ENCODE measurements around the gene RASAL2.

RASAL2 gene

DNA sequence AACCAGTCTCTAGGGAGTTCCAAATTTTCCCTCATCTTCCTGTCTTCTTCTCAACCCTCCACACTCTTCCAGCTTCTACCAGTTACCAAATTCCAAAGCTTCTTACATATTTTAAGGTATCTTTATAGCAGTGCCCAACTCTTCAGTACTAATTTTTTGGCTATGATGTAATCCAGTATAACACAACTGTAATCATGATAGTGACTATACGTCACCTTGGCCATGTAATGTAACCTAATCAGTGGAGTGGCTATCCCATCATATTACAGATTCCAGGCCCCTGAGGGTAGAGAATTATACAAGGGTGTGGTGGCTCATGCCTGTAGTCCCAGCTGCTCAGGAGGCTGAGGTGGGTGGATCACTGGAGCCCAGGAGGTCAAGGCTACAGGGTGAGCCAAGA, 259.6 kb downstream of the RASAL2 start:
- no peaks in the 10 kb centered on the region for H3K27me3 Mint-ChIP-seq
- H3K4me1 Mint-ChIP-seq (ENCODE audit: low read depth) = no peaks in the 10 kb centered on the region
- H3K4me3 Mint-ChIP-seq = no peak overlapping the region
- no peak overlapping the region for H3K27ac Mint-ChIP-seq
- peaks cover 4% of the 10 kb centered on the region for H3K9me3 Mint-ChIP-seq
- H3K36me3 Mint-ChIP-seq (ENCODE audit: low read depth) = no peaks in the 10 kb centered on the region

DNA sequence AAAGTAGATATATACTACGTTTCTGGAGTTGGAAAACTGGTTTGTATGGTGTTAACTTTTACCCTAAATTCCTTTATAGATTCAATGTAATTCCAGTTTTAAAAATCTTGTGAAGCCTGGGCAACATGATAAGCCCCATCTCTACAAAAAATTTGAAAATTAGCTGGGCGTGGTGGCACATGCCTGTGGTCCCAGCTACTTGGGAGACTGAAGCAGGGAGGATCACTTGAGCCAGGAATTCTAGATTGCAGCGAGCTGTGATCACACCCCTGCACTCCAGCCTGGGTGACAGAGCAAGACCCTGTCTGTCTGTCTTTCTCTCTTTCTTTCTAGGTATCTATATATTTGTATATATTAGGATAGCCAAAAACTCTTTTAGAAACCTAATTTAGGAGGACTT, 260.9 kb downstream of the RASAL2 start:
- Mint-ChIP-seq H3K9me3 (peaks cover 4% of the 10 kb centered on the region), H3K27ac (no peak overlapping the region), H3K27me3 (no peaks in the 10 kb centered on the region), H3K36me3 (ENCODE audit: low read depth) (no peaks in the 10 kb centered on the region), H3K4me1 (ENCODE audit: low read depth) (no peaks in the 10 kb centered on the region), H3K4me3 (no peak overlapping the region)

DNA sequence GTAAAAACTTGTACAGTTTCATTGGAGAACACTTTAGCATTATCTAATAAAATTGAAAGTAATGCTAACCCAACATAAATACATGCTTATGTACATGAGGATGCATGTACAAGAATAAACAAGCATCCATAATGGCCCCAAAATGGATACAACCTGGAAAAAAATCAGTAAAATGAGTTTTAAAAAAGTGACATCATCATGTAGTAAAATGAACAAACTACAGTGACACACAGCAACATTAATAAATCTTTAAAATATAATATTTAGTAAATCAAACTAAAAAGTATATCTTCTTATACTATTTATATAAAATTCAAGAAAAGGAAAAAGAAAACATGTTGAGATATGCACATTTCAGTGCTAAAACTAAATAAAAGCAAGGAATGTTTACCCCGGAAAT, 262.4 kb downstream of the RASAL2 start:
- Mint-ChIP-seq H3K27ac (no peak overlapping the region), H3K9me3 (peaks cover 4% of the 10 kb centered on the region)

DNA sequence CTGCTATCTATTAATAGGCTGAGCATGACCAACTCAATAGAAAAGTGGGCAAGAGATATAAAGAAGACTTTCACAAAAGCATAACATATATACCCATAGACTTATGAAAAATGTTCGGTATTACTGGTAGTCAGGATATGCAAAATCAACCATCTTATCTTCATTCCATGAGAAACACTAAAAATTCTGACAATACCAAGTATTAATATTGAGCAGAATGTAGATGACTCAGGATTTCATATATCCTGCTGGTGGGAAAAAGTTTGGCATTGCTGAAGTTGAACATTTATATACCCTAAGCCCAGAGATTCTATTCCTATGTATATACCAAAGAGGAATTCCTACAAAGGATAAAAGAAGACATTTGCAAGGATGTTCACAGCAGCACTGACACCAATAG, 264.6 kb downstream of the RASAL2 start:
- H3K27me3 Mint-ChIP-seq = no peaks in the 10 kb centered on the region
- no peak overlapping the region for H3K4me3 Mint-ChIP-seq
- no peaks in the 10 kb centered on the region for H3K9me3 Mint-ChIP-seq
- no peak overlapping the region for H3K27ac Mint-ChIP-seq
- no peaks in the 10 kb centered on the region for H3K36me3 Mint-ChIP-seq (ENCODE audit: low read depth)
- H3K4me1 Mint-ChIP-seq (ENCODE audit: low read depth) = no peaks in the 10 kb centered on the region

More for the DNA sequence above, 262.4 kb downstream of the RASAL2 start:
- no peaks in the 10 kb centered on the region for H3K27me3 Mint-ChIP-seq
- no peaks in the 10 kb centered on the region for H3K4me1 Mint-ChIP-seq (ENCODE audit: low read depth)
- H3K36me3 Mint-ChIP-seq (ENCODE audit: low read depth) = no peaks in the 10 kb centered on the region
- H3K4me3 Mint-ChIP-seq = no peak overlapping the region

DNA sequence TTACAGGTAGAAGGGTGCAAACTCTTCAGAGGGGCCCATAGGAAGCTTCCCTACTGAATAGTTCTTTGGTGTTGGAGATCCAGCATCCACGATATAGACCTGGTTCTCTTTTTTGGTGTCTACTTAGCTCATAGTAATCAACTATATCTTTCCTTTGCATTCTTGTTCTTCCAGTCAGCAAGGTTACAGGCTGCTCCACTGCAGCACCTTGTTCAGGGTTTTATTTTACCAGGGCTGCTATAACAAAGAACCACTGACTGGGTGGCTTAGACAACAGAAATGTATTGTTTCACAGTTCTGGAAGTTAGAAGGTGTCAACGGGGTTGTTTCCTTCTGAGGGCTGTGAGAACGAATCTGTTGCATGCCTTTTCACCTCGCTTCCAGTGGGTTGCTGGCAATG, 266.5 kb downstream of the RASAL2 start:
- H3K27me3 Mint-ChIP-seq = no peaks in the 10 kb centered on the region
- no peaks in the 10 kb centered on the region for H3K9me3 Mint-ChIP-seq
- H3K27ac Mint-ChIP-seq = no peak overlapping the region
- H3K36me3 Mint-ChIP-seq (ENCODE audit: low read depth) = no peaks in the 10 kb centered on the region
- H3K4me3 Mint-ChIP-seq = no peak overlapping the region
- H3K4me1 Mint-ChIP-seq (ENCODE audit: low read depth) = no peaks in the 10 kb centered on the region

DNA sequence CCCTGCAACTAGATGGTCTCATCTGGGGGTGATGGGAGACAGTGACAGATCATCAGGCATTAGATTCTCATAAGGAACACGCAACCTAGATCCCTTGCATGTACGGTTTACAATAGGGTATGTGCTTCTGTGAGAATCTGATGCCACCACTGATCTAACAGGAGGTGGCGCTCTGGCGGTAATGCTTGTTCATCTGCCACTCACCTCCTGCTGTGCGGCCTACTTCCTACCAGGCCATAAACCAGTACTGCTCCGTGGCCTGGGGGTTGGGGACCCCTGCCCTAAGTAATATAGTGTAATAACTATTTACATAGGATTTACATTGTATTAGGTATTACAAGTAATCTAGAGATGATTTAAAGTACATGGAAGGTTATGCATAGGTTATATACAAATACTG, 267.9 kb downstream of the RASAL2 start:
- Mint-ChIP-seq H3K36me3 (ENCODE audit: low read depth) (no peaks in the 10 kb centered on the region), H3K4me1 (ENCODE audit: low read depth) (no peaks in the 10 kb centered on the region), H3K9me3 (no peaks in the 10 kb centered on the region), H3K27me3 (no peaks in the 10 kb centered on the region), H3K4me3 (no peak overlapping the region), H3K27ac (no peak overlapping the region)

DNA sequence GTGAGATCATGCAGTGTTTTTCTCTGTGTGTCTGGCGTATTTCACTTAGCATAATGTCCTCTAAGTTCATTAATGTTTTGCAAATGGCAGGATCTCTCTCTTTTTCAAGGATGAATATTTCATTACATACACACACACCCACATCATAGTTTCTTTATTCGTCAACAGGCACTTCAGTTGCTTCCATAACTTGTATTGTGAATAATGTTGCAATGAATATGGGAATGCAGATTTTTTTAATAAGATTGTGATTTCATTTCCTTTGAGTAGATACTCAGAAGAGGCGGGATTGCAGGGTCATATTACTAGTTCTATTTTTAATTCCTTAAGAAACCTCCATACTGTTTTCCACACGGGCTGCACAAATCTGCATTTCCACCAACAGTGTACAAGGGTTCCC, 268.8 kb downstream of the RASAL2 start:
- Mint-ChIP-seq H3K4me3 (no peak overlapping the region), H3K4me1 (ENCODE audit: low read depth) (no peaks in the 10 kb centered on the region), H3K9me3 (no peaks in the 10 kb centered on the region), H3K27ac (no peak overlapping the region), H3K27me3 (no peaks in the 10 kb centered on the region), H3K36me3 (ENCODE audit: low read depth) (no peaks in the 10 kb centered on the region)

DNA sequence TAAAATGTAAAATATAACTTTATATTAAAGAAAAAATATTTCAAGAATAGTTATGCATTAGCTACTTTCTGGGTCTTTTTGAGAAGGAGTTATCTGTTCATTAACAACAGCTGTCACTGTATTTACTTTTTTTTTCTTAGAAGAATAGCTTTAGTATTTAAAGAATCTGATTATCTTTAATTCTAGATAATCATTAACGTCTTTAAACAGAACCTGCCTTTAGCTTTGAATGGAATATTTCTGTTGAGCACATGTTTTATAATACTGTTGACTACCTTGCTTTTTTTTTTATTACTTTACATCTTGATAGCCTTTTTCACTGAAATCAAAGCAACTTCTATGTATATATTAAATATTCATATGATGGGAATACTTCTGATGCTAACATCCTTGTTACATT, 270.9 kb downstream of the RASAL2 start:
- H3K4me1 Mint-ChIP-seq (ENCODE audit: low read depth) = no peaks in the 10 kb centered on the region
- no peaks in the 10 kb centered on the region for H3K9me3 Mint-ChIP-seq
- no peak overlapping the region for H3K4me3 Mint-ChIP-seq
- H3K27me3 Mint-ChIP-seq = no peaks in the 10 kb centered on the region
- H3K27ac Mint-ChIP-seq = no peak overlapping the region
- no peaks in the 10 kb centered on the region for H3K36me3 Mint-ChIP-seq (ENCODE audit: low read depth)

DNA sequence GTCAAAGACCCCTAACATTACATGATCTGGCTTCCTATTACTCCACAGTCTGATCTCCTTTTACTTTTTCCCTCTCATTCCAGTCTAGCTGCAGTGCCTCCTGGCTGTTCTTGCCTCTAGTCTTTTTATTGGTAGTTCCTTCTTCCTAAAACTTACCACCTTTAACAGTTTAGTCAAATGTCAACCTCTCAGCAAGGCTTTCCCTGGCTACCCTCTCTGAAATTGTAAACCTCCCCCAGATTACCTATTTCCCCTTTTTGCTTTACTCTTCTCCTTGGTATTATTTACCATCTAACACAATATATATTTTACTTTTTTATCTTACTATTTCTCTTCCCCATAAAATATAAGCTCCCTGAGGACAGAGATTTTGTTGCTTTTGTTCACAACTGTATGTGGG, 273.2 kb downstream of the RASAL2 start:
- no peak overlapping the region for H3K27ac Mint-ChIP-seq
- H3K4me1 Mint-ChIP-seq (ENCODE audit: low read depth) = no peaks in the 10 kb centered on the region
- no peaks in the 10 kb centered on the region for H3K9me3 Mint-ChIP-seq
- H3K27me3 Mint-ChIP-seq = no peaks in the 10 kb centered on the region
- H3K4me3 Mint-ChIP-seq = no peak overlapping the region
- H3K36me3 Mint-ChIP-seq (ENCODE audit: low read depth) = no peaks in the 10 kb centered on the region

DNA sequence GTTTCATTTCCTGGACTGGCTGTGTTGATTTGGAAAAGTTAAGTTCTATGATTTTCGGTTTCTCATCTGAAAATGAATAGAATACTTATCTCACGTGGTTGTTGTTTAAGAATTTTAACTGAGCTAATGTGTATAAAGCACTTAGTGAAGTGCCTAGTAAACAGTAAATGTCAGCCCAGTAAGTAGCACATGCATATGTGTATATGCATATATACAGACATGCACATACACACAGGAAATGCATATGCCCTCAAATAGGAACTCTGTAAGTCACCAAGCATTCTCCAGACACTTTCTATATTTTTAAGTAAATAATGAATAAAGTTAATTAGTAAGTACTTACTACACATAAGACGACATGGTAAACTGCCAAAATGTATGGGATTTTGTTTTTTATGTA, 274.3 kb downstream of the RASAL2 start:
- H3K9me3 Mint-ChIP-seq = no peaks in the 10 kb centered on the region
- H3K4me3 Mint-ChIP-seq = no peak overlapping the region
- H3K27me3 Mint-ChIP-seq = peaks cover under 1% of the 10 kb centered on the region
- no peaks in the 10 kb centered on the region for H3K4me1 Mint-ChIP-seq (ENCODE audit: low read depth)
- no peaks in the 10 kb centered on the region for H3K36me3 Mint-ChIP-seq (ENCODE audit: low read depth)
- H3K27ac Mint-ChIP-seq = no peak overlapping the region

DNA sequence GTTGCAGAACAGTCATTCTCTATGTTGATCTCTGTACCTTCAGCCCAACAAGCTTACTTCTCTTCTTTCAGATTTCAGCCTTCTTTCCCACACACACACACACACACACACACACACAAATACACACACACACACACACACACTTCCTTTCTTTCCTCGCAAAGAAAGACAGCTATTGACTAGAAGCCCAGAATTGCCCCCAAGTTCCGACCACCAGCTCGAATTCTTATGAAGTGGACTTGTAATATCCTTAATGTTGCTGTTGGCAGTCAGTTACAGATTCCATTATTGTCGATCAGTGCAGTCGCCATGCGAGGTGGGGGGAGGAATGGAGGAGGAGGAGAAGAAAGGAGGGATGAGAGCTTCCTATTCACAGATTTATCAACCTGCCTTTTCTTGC, 277.3 kb downstream of the RASAL2 start:
- Mint-ChIP-seq H3K4me3 (no peak overlapping the region), H3K27me3 (peaks cover 5% of the 10 kb centered on the region), H3K9me3 (no peaks in the 10 kb centered on the region), H3K4me1 (ENCODE audit: low read depth) (no peaks in the 10 kb centered on the region), H3K36me3 (ENCODE audit: low read depth) (no peaks in the 10 kb centered on the region), H3K27ac (no peak overlapping the region)

DNA sequence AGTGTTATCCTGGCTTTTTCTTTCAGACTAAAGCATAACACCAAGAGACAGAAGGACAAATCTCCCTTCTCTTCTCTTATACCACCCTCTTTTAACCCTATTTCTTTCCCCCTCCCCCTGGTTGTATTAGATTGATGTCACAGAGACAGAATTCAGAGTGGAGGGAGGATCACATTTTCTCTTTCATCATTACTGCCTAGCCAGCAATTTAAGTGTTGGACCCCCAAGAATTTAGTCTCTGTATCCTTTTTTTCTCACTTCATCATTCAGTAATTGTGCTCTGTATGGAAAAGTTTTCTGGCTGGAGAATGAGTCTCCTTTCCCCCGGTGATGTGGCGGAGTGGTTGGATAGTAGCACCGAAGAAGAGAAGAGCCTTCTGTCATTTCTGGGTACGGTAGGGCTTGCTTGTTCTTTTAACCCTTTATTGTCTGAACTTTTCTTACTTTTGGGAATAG, 278.1 kb downstream of the RASAL2 start:
- no peaks in the 10 kb centered on the region for H3K36me3 Mint-ChIP-seq (ENCODE audit: low read depth)
- H3K9me3 Mint-ChIP-seq = no peaks in the 10 kb centered on the region
- H3K27me3 Mint-ChIP-seq = peaks cover 5% of the 10 kb centered on the region
- H3K27ac Mint-ChIP-seq = no peak overlapping the region
- no peak overlapping the region for H3K4me3 Mint-ChIP-seq
- H3K4me1 Mint-ChIP-seq (ENCODE audit: low read depth) = no peaks in the 10 kb centered on the region

DNA sequence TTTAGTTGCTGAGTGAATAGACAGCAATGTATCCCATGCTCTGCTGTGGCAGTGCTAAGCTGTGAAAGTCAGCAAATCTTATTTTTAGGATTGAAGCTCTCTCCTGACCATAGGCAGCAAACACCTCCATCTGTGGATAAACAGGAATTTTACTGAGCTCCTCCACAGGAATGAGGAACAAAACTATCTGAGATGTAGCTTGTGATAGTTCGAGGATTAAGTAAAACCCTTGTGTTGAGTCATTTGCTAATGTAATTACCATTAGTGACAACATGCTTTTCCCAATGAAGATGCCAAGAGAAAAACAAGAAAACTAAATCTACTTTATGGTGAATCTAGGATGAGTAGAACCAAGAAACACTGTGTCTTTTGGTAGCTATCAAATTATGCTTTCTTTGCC, 280.1 kb downstream of the RASAL2 start:
- H3K27ac Mint-ChIP-seq = no peak overlapping the region
- no peak overlapping the region for H3K4me3 Mint-ChIP-seq
- no peaks in the 10 kb centered on the region for H3K36me3 Mint-ChIP-seq (ENCODE audit: low read depth)
- H3K9me3 Mint-ChIP-seq = no peaks in the 10 kb centered on the region
- H3K27me3 Mint-ChIP-seq = peaks cover 5% of the 10 kb centered on the region
- no peaks in the 10 kb centered on the region for H3K4me1 Mint-ChIP-seq (ENCODE audit: low read depth)

DNA sequence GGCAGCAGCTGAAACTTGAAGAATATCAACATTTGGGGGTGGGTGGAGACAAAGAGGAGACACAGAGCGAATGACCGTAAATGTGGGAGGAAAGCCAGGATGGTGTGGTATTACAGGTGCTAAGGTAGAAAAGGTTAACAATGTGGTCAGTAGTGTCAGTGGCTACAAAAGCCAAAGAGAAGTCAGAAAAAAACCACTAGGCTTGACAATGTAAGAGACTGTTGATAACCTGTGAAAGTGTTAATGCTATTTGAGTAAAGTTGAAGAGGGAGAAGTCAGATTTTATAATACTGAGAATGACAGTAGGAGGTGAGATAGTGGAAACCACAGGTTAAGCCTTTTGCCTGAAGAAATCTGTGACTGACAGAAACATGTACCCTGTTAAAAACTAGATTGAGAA, 282.1 kb downstream of the RASAL2 start:
- Mint-ChIP-seq H3K36me3 (ENCODE audit: low read depth) (no peaks in the 10 kb centered on the region), H3K27ac (no peak overlapping the region), H3K4me1 (ENCODE audit: low read depth) (no peaks in the 10 kb centered on the region), H3K9me3 (no peaks in the 10 kb centered on the region), H3K27me3 (peaks cover 5% of the 10 kb centered on the region), H3K4me3 (no peak overlapping the region)

DNA sequence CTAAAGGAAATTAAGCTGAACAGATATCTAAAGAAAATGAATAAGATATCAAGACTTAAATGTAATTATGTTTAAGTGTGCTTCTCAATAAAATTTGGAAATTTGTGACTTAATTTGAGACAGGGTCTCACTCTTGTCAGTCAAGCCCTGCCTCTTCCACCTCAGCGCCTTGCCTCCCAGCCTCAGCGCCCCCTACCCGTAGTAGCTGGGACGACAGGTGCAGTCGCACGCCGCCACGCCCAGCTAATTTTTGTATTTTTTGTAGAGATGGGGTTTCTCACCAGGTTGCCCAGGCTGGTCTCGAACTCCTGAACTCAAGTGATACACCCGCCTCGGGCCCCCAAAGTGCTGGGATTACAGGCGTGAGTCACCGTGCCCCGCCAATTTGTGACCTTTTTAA, 285.9 kb downstream of the RASAL2 start:
- H3K27ac Mint-ChIP-seq = no peak overlapping the region
- H3K4me1 Mint-ChIP-seq (ENCODE audit: low read depth) = no peaks in the 10 kb centered on the region
- H3K36me3 Mint-ChIP-seq (ENCODE audit: low read depth) = no peaks in the 10 kb centered on the region
- no peaks in the 10 kb centered on the region for H3K9me3 Mint-ChIP-seq
- H3K4me3 Mint-ChIP-seq = no peak overlapping the region
- H3K27me3 Mint-ChIP-seq = peaks cover 5% of the 10 kb centered on the region

DNA sequence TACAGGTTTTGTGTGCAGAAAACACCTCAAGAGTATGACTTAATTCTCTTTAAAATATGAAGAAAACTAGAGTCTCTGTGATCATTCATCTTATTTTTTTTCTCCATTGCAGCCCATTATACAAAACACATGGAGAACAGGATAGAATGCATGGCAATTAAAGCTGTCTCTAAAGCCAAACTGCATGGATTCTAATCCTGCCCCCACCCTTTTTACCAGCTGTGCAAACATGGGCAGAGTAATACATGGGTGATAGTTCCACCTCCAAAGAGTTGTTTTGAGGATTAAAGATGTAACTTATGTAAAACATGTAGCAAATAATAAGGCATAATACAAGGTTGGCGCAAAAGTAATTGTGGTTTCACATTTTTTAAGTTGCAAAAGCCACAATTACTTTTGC, 288.5 kb downstream of the RASAL2 start:
- H3K4me3 Mint-ChIP-seq = no peak overlapping the region
- no peak overlapping the region for H3K27ac Mint-ChIP-seq
- no peaks in the 10 kb centered on the region for H3K36me3 Mint-ChIP-seq (ENCODE audit: low read depth)
- H3K4me1 Mint-ChIP-seq (ENCODE audit: low read depth) = no peaks in the 10 kb centered on the region
- H3K9me3 Mint-ChIP-seq = no peaks in the 10 kb centered on the region
- peaks cover 5% of the 10 kb centered on the region for H3K27me3 Mint-ChIP-seq

DNA sequence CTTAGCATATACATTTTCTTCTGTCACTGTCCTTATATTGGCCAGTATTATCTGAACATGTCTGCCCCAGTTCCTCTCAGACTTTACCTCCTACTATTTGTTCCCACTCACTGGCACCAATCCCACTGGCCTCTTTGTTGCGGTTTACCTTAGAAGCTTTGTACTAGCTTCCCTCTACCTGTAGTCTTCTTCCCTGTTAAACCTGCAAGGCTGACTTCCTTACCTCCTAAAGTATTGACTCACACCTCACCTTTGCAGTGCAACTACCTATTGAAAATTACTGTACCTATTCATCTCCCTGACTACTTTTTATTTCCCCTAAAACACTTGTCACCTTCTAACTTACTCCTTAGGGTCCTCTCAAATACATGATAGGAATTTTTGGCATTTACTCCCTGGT, 291.8 kb downstream of the RASAL2 start:
- no peaks in the 10 kb centered on the region for H3K9me3 Mint-ChIP-seq
- H3K36me3 Mint-ChIP-seq (ENCODE audit: low read depth) = no peaks in the 10 kb centered on the region
- no peak overlapping the region for H3K4me3 Mint-ChIP-seq
- H3K27me3 Mint-ChIP-seq = peaks cover 5% of the 10 kb centered on the region
- no peaks in the 10 kb centered on the region for H3K4me1 Mint-ChIP-seq (ENCODE audit: low read depth)
- no peak overlapping the region for H3K27ac Mint-ChIP-seq

Data from stimulated activated naive CD8-positive, alpha-beta T cell treated with anti-CD3 and anti-CD28 coated beads, Interleukin-15, Interleukin-2, amounts not matched to agents 100 ng/mL and 50 ng/mL, for 24 hours (primary cell).